ENCODE results near the gene SMURF1.

DNA sequence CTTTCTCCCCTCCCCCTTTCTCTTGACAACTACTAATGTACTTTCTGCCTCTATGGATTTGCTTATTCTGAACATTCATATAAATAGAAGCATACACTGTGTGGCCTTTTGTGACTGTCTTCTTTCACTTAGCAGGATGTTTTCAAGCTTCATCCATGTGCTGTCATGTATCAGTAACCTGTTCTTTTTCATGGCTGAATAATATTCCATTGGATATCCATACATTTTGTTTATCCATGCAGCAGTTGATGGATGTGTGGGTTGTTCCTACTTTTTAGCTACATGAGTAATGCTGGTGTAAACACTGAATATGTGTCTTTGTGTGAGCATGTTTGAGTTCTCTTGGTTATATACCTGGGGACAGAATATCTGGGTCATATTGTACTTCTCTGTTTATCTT is 158.0 kb downstream of the SMURF1 start:
- no peak for TF ChIP-seq CTCF (IDR thresholded peaks at IDR 0.05 in 8 of 11, conservative IDR thresholded peaks at IDR 0.05 in 3 of 11)
- TF ChIP-seq POLR2AphosphoS5 (IDR thresholded peaks at IDR 0.05): no peak
